K562 (cell line): ENCODE measurements around the gene HSDL1. TPM values are rescaled to one million over a fixed set of nuclear protein-coding genes. Genes with fewer than 3 reads are reported as not detected.

Experiments
- BRD9 ChIP-seq: fragments of 450-650 bp; IDR thresholded peaks from 2 replicates; pipeline ENCODE4 v1.6.1; 2018; ENCODE audit warnings: low read depth; ENCODE audit not compliant: partially characterized antibody
- CEBPG ChIP-seq, 3 experiments: fragments of 200-800 bp in 1 of 3; sonication (Bioruptor generic) in 1 of 3; sonication (generic) in 1 of 3; formaldehyde crosslinking in 1 of 3; IDR thresholded peaks in 2 of 3; conservative IDR thresholded peaks in 1 of 3; 2 replicates each; pipeline versions ENCODE4 v1.6.1 to v1.8.0; 2016 to 2022; ENCODE audit warnings: missing compliant biosample characterization in 2 of 3, missing genetic modification characterization in 2 of 3, mild to moderate bottlenecking in 1 of 3, missing genetic modification reagents in 1 of 3
- HDAC8 ChIP-seq: fragments of 450-650 bp; IDR thresholded peaks from 2 replicates; pipeline ENCODE4 v1.6.1; 2016; ENCODE audit warnings: mild to moderate bottlenecking, missing genetic modification characterization, moderate library complexity, missing compliant biosample characterization
- HNRNPLL ChIP-seq: fragments of 200-400 bp; formaldehyde crosslinking; IDR thresholded peaks from 2 replicates; pipeline ENCODE4 v1.6.1; 2017; ENCODE audit warnings: low read length, low read depth, mild to moderate bottlenecking; ENCODE audit not compliant: poor library complexity, severe bottlenecking
- KDM2B ChIP-seq: fragments of 250-450 bp; sonication (Bioruptor Pico); IDR thresholded peaks from 2 replicates; pipeline ENCODE4 v1.8.0; 2021; ENCODE audit warnings: mild to moderate bottlenecking, moderate library complexity
- MEIS2 ChIP-seq: fragments of 450-650 bp; IDR thresholded peaks from 2 replicates; pipeline ENCODE4 v1.6.1; 2014; ENCODE audit warnings: mild to moderate bottlenecking; ENCODE audit not compliant: partially characterized antibody
- MYC ChIP-seq, 2 experiments: fragments of 250-450 bp in 1 of 2; sonication (Bioruptor Pico) in 1 of 2; IDR thresholded peaks; 2 replicates each; pipeline versions ENCODE4 v1.5.1 to v1.6.1; 2012 to 2021; ENCODE audit warnings: low read depth in 2 of 2, borderline replicate concordance in 1 of 2, improper control_type of control experiment in 1 of 2, low read length in 1 of 2, mild to moderate bottlenecking in 1 of 2, moderate library complexity in 1 of 2
- NCOA1 ChIP-seq: fragments of 450-650 bp; IDR thresholded peaks from 2 replicates; pipeline ENCODE4 v1.6.1; 2016; ENCODE audit warnings: low read depth
- NRF1 ChIP-seq, 2 experiments: fragments of 450-650 bp; IDR thresholded peaks in 1 of 2; conservative IDR thresholded peaks in 1 of 2; 2 replicates each; pipeline ENCODE4 v1.6.1; 2014; ENCODE audit warnings: mild to moderate bottlenecking in 2 of 2
- THRA ChIP-seq: fragments of 450-650 bp; IDR thresholded peaks from 2 replicates; pipeline ENCODE4 v1.6.1; 2017; ENCODE audit warnings: mild to moderate bottlenecking, moderate library complexity
- USF1 ChIP-seq: sonication (generic); formaldehyde crosslinking; IDR thresholded peaks from 2 replicates; pipeline ENCODE4 v1.9.0; 2022; ENCODE audit warnings: mild to moderate bottlenecking, missing genetic modification reagents
- ZBTB9 ChIP-seq: fragments of 450-650 bp; formaldehyde crosslinking; IDR thresholded peaks from 2 replicates; pipeline ENCODE4 v1.4.0; 2020; ENCODE audit warnings: mild to moderate bottlenecking, moderate library complexity
- ZC3H8 ChIP-seq: fragments of 450-650 bp; IDR thresholded peaks from 2 replicates; pipeline ENCODE4 v1.6.1; 2017
- ZNF24 ChIP-seq: fragments of 450-650 bp; IDR thresholded peaks from 2 replicates; pipeline ENCODE4 v1.6.1; 2016
- ZNF407 ChIP-seq: fragments of 450-650 bp; IDR thresholded peaks from 2 replicates; pipeline ENCODE4 v1.6.1; 2016; ENCODE audit warnings: low read depth
- polyA plus RNA-seq, 8 experiments: library from polyadenylated mRNA; depleted of rRNA in 4 of 8; stranded (reverse) in 5 of 8; unstranded in 3 of 8; fragments of >200 nt; fragmentation: Nextera tagmentation in 2 of 8; fragmentation: Illumina TruSeq in 1 of 8; extraction: Ambion mirVana in 2 of 8; extraction: Trizol in 1 of 8; gene quantifications; 2 replicates each; pipeline versions ENCODE4 v1.2.1 to v1.2.3, GENCODE V29; 2011 to 2014; ENCODE audit warnings: inconsistent platforms in 1 of 8, missing spikeins in 1 of 8
- total RNA-seq, 7 experiments: library from RNA; depleted of rRNA in 6 of 7; stranded (reverse); fragments of >200 nt in 6 of 7; fragmentation: Illumina TruSeq in 2 of 7; extraction: Trizol in 2 of 7; gene quantifications; 2 replicates each; pipeline versions ENCODE4 v1.2.1 to v1.2.3, GENCODE V29; 2011 to 2021; ENCODE audit warnings: low replicate concordance in 1 of 7

The HSDL1 gene
- total and polyA plus RNA-seq, 9 of the 15 experiments (the other 6 are each of a cell fraction or from before 2014, with no cell fraction given) = 14.8 to 41.2 (median 27.7) TPM

GRCh38 chr16:84186685-84187437 is 41.9 kb upstream of the HSDL1 start, which contains the start of gene TAF1C (continued):
- no peak for TF ChIP-seq ZNF407
- peak; percentile 94 for TF ChIP-seq MYC (IDR thresholded peaks at IDR 0.05; ENCODE audit: low read depth, low read length)
- no peak for TF ChIP-seq MYC (CRISPR knock-in tag; IDR thresholded peaks at IDR 0.05; ENCODE audit: borderline replicate concordance, low read depth)
- TF ChIP-seq USF1 (CRISPR knock-in tag) = no peak
- TF ChIP-seq NRF1 (conservative IDR thresholded peaks at IDR 0.05 in 1 of 2, IDR thresholded peaks at IDR 0.05 in 1 of 2) = peak; percentile 73 to 80
- TF ChIP-seq ZC3H8 = no peak
- TF ChIP-seq KDM2B = peak; percentile 82
- no peak for TF ChIP-seq HNRNPLL
- TF ChIP-seq THRA = no peak
- no peak for TF ChIP-seq HDAC8 (tag)
- no peak for TF ChIP-seq MEIS2
- TF ChIP-seq CEBPG (CRISPR knock-in tag; IDR thresholded peaks at IDR 0.05) = no peak
- TF ChIP-seq CEBPG (tag; conservative IDR thresholded peaks at IDR 0.05 in 1 of 2, IDR thresholded peaks at IDR 0.05 in 1 of 2) = no peak
- no peak for TF ChIP-seq BRD9
- TF ChIP-seq NCOA1 = no peak
- TF ChIP-seq ZNF24 = peak; percentile 51; the same call in 1 of the 2 replicates
- TF ChIP-seq ZBTB9 (CRISPR knock-in tag) = no peak
